ENCODE data around the gene ZNF750. TPM values are rescaled to one million over a fixed set of nuclear protein-coding genes. Genes with fewer than 3 reads are reported as not detected.

ZNF750 gene
- total RNA-seq, 2 donors from 2014 or later, result not detected

GRCh38 chr17:82863383-82863940 is 23.6 kb upstream of the ZNF750 start:
- Histone ChIP-seq H3K4me3 (no peak overlapping the region), H3K36me3 (no peaks in the 10 kb centered on the region), H3K9me3 (no peaks in the 10 kb centered on the region), H3K4me1 (peaks cover 0 to 49% of the 10 kb centered on the region in 2 donors), H3K27ac (no peak overlapping the region), H3K27me3 (no peaks in the 10 kb centered on the region)
- TF ChIP-seq CTCF (IDR thresholded peaks at IDR 0.05), result no peak
- DNase-seq (ENCODE audit: low spot score), result no peak

GRCh38 chr17:82862737-82863382 is 23.0 kb upstream of the ZNF750 start:
- no peaks in the 10 kb centered on the region for H3K27me3 ChIP-seq
- no peak for DNase-seq (ENCODE audit: low spot score)
- H3K4me1 ChIP-seq, result peaks cover 0 to 49% of the 10 kb centered on the region in 2 donors
- TF ChIP-seq CTCF (IDR thresholded peaks at IDR 0.05), result no peak
- no peaks in the 10 kb centered on the region for H3K36me3 ChIP-seq
- H3K9me3 ChIP-seq, result no peaks in the 10 kb centered on the region
- H3K4me3 ChIP-seq, result no peak overlapping the region
- no peak overlapping the region for H3K27ac ChIP-seq

- no peaks in the 10 kb centered on the region for H3K9me3 ChIP-seq
- no peaks in the 10 kb centered on the region for H3K27me3 ChIP-seq
- TF ChIP-seq CTCF (IDR thresholded peaks at IDR 0.05), result no peak
- H3K27ac ChIP-seq, result no peak overlapping the region
- peaks cover 0 to 49% of the 10 kb centered on the region in 2 donors for H3K4me1 ChIP-seq
- no peak overlapping the region for H3K4me3 ChIP-seq
- H3K36me3 ChIP-seq, result no peaks in the 10 kb centered on the region
- DNase-seq (ENCODE audit: low spot score), result no peak
Measured at GRCh38 chr17:82862191-82862590, 22.4 kb upstream of the ZNF750 start.

- no peaks in the 10 kb centered on the region for H3K36me3 ChIP-seq
- no peak for DNase-seq (ENCODE audit: low spot score)
- no peaks in the 10 kb centered on the region for H3K27me3 ChIP-seq
- no peak for TF ChIP-seq CTCF (IDR thresholded peaks at IDR 0.05)
- no peak overlapping the region for H3K27ac ChIP-seq
- H3K9me3 ChIP-seq, result no peaks in the 10 kb centered on the region
- peaks cover 0 to 40% of the 10 kb centered on the region in 2 donors for H3K4me1 ChIP-seq
- H3K4me3 ChIP-seq, result no peak overlapping the region
Measured at GRCh38 chr17:82861393-82861775, 21.6 kb upstream of the ZNF750 start.

GRCh38 chr17:82860606-82861392 is 21.0 kb upstream of the ZNF750 start:
- DNase-seq (ENCODE audit: low spot score), result no peak
- no peak overlapping the region for H3K27ac ChIP-seq
- no peak for TF ChIP-seq CTCF (IDR thresholded peaks at IDR 0.05)
- H3K36me3 ChIP-seq, result no peaks in the 10 kb centered on the region
- no peaks in the 10 kb centered on the region for H3K9me3 ChIP-seq
- no peak overlapping the region for H3K4me3 ChIP-seq
- no peaks in the 10 kb centered on the region for H3K27me3 ChIP-seq
- H3K4me1 ChIP-seq, result peaks cover 0 to 37% of the 10 kb centered on the region in 2 donors
